ENCODE results near the gene NRF1.

Gene NRF1

GRCh38 chr7:129688503-129689222 is 77.1 kb downstream of the NRF1 start:
- DNase-seq = no peak

GRCh38 chr7:129689995-129690581 is 78.6 kb downstream of the NRF1 start:
- no peak for DNase-seq

GRCh38 chr7:129690701-129691100 is 79.2 kb downstream of the NRF1 start:
- no peak for DNase-seq

- DNase-seq = no peak
Measured at GRCh38 chr7:129698516-129699418, 87.2 kb downstream of the NRF1 start.

GRCh38 chr7:129702316-129702715 is 90.8 kb downstream of the NRF1 start:
- DNase-seq = no peak

GRCh38 chr7:129702761-129703338 is 91.3 kb downstream of the NRF1 start:
- DNase-seq = no peak

GRCh38 chr7:129703751-129704150 is 92.2 kb downstream of the NRF1 start:
- DNase-seq = no peak

- no peak for DNase-seq
Measured at GRCh38 chr7:129707910-129708499, 96.5 kb downstream of the NRF1 start.

- DNase-seq = no peak
Measured at GRCh38 chr7:129713544-129713943, 102.0 kb downstream of the NRF1 start.

- DNase-seq = no peak
Measured at GRCh38 chr7:129714514-129715063, 103.1 kb downstream of the NRF1 start.

- DNase-seq = no peak
Measured at GRCh38 chr7:129719980-129720732, 108.6 kb downstream of the NRF1 start.

- DNase-seq = no peak
Measured at GRCh38 chr7:129721068-129721467, 109.5 kb downstream of the NRF1 start.

- DNase-seq = no peak
Measured at GRCh38 chr7:129723679-129724078, 112.2 kb downstream of the NRF1 start.

- no peak for DNase-seq
Measured at GRCh38 chr7:129724796-129725195, 113.3 kb downstream of the NRF1 start.

GRCh38 chr7:129728875-129729467 is 117.5 kb downstream of the NRF1 start:
- DNase-seq = no peak

GRCh38 chr7:129729511-129729910 is 118.0 kb downstream of the NRF1 start:
- no peak for DNase-seq

- DNase-seq = no peak
Measured at GRCh38 chr7:129730159-129730558, 118.6 kb downstream of the NRF1 start.

- no peak for DNase-seq
Measured at GRCh38 chr7:129734400-129734799, 122.9 kb downstream of the NRF1 start.

GRCh38 chr7:129739427-129739826 is 127.9 kb downstream of the NRF1 start:
- DNase-seq = no peak

- DNase-seq = no peak
Measured at GRCh38 chr7:129740574-129741410, 129.3 kb downstream of the NRF1 start.
